OCI-LY1 (cell line): ENCODE results near the gene TECR.

Source experiments
- H2AFZ ChIP-seq: fragments of 200-600 bp; sonication (generic), shearing (Covaris generic); 2 replicates; pipeline ENCODE4 v1.6.0; 2014; ENCODE audit warnings: antibody characterized with exemption, mild to moderate bottlenecking, low read length
- H3F3A ChIP-seq: fragments of 200-600 bp; sonication (generic), shearing (Covaris generic); 2 replicates; pipeline ENCODE4 v1.6.0; 2014; ENCODE audit warnings: mild to moderate bottlenecking, antibody characterized with exemption, low read length, moderate library complexity; ENCODE audit not compliant: insufficient read depth
- H3K27ac ChIP-seq: fragments of 200-600 bp; sonication (generic); 2 replicates; pipeline ENCODE4 v1.5.1; 2014; ENCODE audit warnings: low read length, mixed run types, mild to moderate bottlenecking, low read depth; ENCODE audit not compliant: poor library complexity, severe bottlenecking
- H3K27me3 ChIP-seq: fragments of 200-600 bp; sonication (generic); 2 replicates; pipeline ENCODE4 v1.6.0; 2014; ENCODE audit warnings: antibody characterized with exemption, mild to moderate bottlenecking, low read length, moderate library complexity; ENCODE audit not compliant: insufficient read depth
- H3K36me3 ChIP-seq: fragments of 200-600 bp; sonication (generic); 2 replicates; pipeline ENCODE4 v1.6.1; 2014; ENCODE audit warnings: mild to moderate bottlenecking, antibody characterized with exemption, low read length, moderate library complexity, mixed read lengths; ENCODE audit not compliant: insufficient read depth
- H3K4me1 ChIP-seq: fragments of 200-600 bp; sonication (generic); 2 replicates; pipeline ENCODE4 v1.5.1; 2014; ENCODE audit warnings: mild to moderate bottlenecking, low read length, moderate library complexity; ENCODE audit not compliant: insufficient read depth, severe bottlenecking
- H3K4me2 ChIP-seq: fragments of 200-600 bp; sonication (generic), shearing (Covaris generic); 2 replicates; pipeline ENCODE4 v1.6.1; 2014; ENCODE audit warnings: low read length
- H3K4me3 ChIP-seq: fragments of 200-600 bp; sonication (generic); 2 replicates; pipeline ENCODE4 v1.5.1; 2014; ENCODE audit warnings: low read length, low read depth, mild to moderate bottlenecking, mixed read lengths; ENCODE audit not compliant: poor library complexity, severe bottlenecking
- H3K79me2 ChIP-seq: fragments of 200-600 bp; shearing (Covaris generic); 2 replicates; pipeline ENCODE4 v1.6.1; 2016; ENCODE audit warnings: mixed run types, low read length, mixed read lengths; ENCODE audit not compliant: insufficient read depth
- H3K9ac ChIP-seq: fragments of 200-600 bp; sonication (generic), shearing (Covaris generic); 2 replicates; pipeline ENCODE4 v1.6.1; 2014; ENCODE audit warnings: mild to moderate bottlenecking, low read length, mixed read lengths
- H3K9me2 ChIP-seq: fragments of 200-600 bp; sonication (generic), shearing (Covaris generic); 2 replicates; pipeline ENCODE4 v1.6.1; 2014; ENCODE audit warnings: low read depth, mild to moderate bottlenecking, low read length, mixed read lengths
- H3K9me3 ChIP-seq: fragments of 200-600 bp; shearing (Covaris generic); 2 replicates; pipeline ENCODE4 v1.6.1; 2014; ENCODE audit warnings: low read length, mixed read lengths
- H4K20me1 ChIP-seq: fragments of 200-600 bp; sonication (generic), shearing (Covaris generic); 2 replicates; pipeline ENCODE4 v1.6.0; 2016; ENCODE audit warnings: mild to moderate bottlenecking, low read length; ENCODE audit not compliant: insufficient read depth
- CTCF ChIP-seq: fragments of 200-600 bp; sonication (generic), shearing (Covaris generic); IDR thresholded peaks from 2 replicates; pipeline ENCODE4 v1.5.1; 2017; ENCODE audit warnings: mild to moderate bottlenecking, antibody characterized with exemption, low read length, moderate library complexity, mixed read lengths
- EZH2 ChIP-seq: fragments of 200-600 bp; sonication (generic), shearing (Covaris generic); IDR thresholded peaks from 2 replicates; pipeline ENCODE4 v1.8.0; 2017; ENCODE audit warnings: borderline replicate concordance, mixed run types, mild to moderate bottlenecking, antibody characterized with exemption, low read length, moderate library complexity, mixed read lengths

The TECR gene

DNA sequence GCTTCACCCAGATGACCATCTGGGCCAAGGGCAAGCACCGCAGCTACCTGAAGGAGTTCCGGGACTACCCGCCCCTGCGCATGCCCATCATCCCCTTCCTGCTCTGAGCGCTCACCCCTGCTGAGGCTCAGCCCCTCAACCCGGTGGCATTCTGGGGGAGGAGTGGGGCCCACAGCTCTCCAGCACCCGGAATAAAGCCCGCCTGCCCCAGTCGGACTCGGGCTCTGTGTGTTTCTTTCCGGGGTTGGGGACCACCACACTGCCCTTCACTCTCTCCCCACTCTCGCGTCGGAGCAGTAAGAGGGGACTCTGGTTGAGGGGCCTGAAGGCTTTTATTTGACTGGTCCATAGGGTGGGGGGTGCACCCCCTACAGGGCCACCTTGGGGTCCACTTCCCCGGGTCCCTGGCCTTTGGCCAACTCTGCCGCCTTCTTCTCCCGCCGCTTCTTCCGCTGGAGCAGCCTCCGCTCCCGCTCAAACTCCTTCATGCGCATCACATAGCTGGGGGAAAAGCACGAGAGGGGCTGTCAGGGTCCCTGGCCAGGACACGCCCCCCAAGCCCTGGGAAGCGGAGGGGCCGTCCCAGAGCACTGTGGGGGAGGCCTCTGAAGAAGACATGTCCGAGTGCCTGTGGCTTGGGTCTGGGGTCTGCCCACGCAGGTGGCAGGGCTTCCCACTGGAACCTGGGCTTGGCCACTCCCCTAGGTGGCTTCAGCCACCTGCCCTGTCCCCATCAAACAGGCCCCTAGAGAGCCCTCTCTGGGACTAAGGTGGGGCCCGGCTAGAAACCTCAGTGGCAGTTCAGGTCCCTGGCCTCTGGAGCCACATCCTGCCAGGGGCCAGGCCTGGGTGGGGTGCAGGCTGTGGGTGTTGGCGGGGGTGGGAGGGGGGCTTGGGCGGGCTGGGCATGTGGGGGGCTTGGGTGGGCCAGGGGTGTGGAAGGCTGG, 36.6 kb downstream of the TECR start:
- H3K4me3 ChIP-seq = no peak overlapping the region
- no peaks in the 10 kb centered on the region for H3F3A ChIP-seq
- no peaks in the 10 kb centered on the region for H3K27me3 ChIP-seq
- H3K79me2 ChIP-seq = peaks cover 3% of the 10 kb centered on the region; the same call in 1 of the 2 replicates
- H3K4me1 ChIP-seq = peaks cover 11% of the 10 kb centered on the region
- H4K20me1 ChIP-seq = no peaks in the 10 kb centered on the region
- no peak overlapping the region for H2AFZ ChIP-seq
- H3K27ac ChIP-seq = no peak overlapping the region
- peaks cover 33% of the 10 kb centered on the region; the same call in 1 of the 2 replicates for H3K36me3 ChIP-seq
- TF ChIP-seq EZH2 (no peak), CTCF (no peak)
- no peak overlapping the region for H3K4me2 ChIP-seq
- no peaks in the 10 kb centered on the region for H3K9me3 ChIP-seq
- no peak overlapping the region for H3K9ac ChIP-seq
- no peaks in the 10 kb centered on the region for H3K9me2 ChIP-seq

DNA sequence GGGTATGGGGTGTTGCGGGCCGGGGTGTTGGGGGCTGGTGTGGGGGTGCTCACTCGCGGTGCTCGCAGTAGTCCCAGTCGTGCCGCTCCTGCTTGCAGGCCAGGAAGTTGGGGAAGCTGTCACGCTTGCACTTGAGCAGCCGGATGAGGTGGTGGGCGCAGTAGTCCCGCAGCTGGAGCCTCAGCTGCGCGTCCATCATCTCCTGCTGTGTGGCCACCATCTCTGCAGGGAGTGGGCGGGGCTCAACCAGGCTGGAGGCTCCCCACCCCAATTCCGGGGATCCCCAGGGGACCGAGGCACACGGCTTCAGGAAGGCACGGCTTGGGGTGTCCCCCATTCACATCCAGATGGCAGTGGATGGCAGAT, 37.3 kb downstream of the TECR start:
- TF ChIP-seq CTCF = no peak
- TF ChIP-seq EZH2 = no peak
- H3K9me2 ChIP-seq = no peaks in the 10 kb centered on the region

DNA sequence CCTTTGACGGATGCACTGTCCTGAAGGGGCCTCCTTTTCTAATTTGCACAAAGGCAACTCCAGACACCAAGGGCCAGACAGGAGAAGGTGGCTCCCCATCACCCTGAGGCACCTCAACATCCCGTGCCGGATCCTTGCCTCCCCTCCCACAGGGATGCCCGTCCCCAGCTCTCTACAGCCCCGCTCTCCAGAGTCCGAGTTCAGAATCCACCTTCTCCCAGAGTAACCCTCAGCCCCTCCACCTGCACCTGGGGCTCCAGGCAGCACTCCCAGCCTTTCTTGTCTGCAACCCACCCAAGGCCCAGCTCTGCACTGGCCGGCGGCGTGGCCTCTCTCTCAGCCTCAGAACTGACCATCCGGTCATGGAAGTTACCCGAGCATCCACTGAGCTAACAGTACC, 37.7 kb downstream of the TECR start:
- Histone ChIP-seq H3K27me3 (no peaks in the 10 kb centered on the region), H3K9me2 (no peaks in the 10 kb centered on the region), H3K79me2 (peaks cover 9% of the 10 kb centered on the region), H3K4me3 (no peak overlapping the region), H2AFZ (no peak overlapping the region), H3K9me3 (no peaks in the 10 kb centered on the region), H3F3A (no peaks in the 10 kb centered on the region), H3K36me3 (peaks cover 33% of the 10 kb centered on the region; the same call in 1 of the 2 replicates), H3K4me1 (peaks cover 12% of the 10 kb centered on the region), H3K4me2 (no peak overlapping the region), H3K9ac (no peak overlapping the region), H3K27ac (no peak overlapping the region), H4K20me1 (no peaks in the 10 kb centered on the region)
- TF ChIP-seq EZH2 = no peak
- no peak for TF ChIP-seq CTCF

More for the DNA sequence above, 37.3 kb downstream of the TECR start:
- Histone ChIP-seq H3K27me3 (no peaks in the 10 kb centered on the region), H2AFZ (no peak overlapping the region), H3K9me3 (no peaks in the 10 kb centered on the region), H3K79me2 (peaks cover 9% of the 10 kb centered on the region), H3K27ac (no peak overlapping the region), H3K4me1 (peaks cover 11% of the 10 kb centered on the region), H3K36me3 (peaks cover 33% of the 10 kb centered on the region; the same call in 1 of the 2 replicates), H3K4me2 (no peak overlapping the region), H3K9ac (no peak overlapping the region), H4K20me1 (no peaks in the 10 kb centered on the region), H3K4me3 (no peak overlapping the region), H3F3A (no peaks in the 10 kb centered on the region)
